GM18861 (cell line): ENCODE measurements around the gene ARFGEF3.

Source experiments
- ATAC-seq: cut with Tn5 transposase; IDR thresholded peaks from one replicate; pipeline ENCODE4 v1.9.1; 2021; ENCODE audit not compliant: unreplicated experiment

Gene ARFGEF3

GRCh38 chr6:138240476-138241245, 78.9 kb downstream of the ARFGEF3 start:
- no peak for ATAC-seq

GRCh38 chr6:138241381-138241780, 79.6 kb downstream of the ARFGEF3 start:
- no peak for ATAC-seq

DNA sequence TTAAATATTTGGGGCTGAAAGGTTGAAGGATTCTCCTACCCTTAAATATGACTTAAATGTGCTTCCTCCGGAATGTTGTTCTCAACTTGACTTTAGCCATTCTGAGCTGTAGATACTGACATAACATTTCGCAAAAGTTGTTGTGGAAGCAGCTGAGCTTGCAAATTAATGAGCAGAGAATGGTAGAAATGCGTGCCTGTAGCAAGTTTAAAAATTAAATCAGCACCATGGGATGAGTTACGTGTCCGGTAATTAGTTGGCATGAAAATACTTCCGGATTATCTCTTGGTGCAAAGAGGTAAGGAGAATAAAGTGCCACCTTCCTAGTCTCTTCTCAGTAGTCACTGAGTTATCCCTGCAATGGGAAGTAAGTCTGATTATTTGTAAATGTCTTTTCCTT, 80.2 kb downstream of the ARFGEF3 start:
- no peak for ATAC-seq

- ATAC-seq, result no peak
These were observed 81.4 kb downstream of the ARFGEF3 start for GRCh38 chr6:138242987-138243592.

GRCh38 chr6:138245751-138246150, 84.0 kb downstream of the ARFGEF3 start:
- no peak for ATAC-seq

DNA sequence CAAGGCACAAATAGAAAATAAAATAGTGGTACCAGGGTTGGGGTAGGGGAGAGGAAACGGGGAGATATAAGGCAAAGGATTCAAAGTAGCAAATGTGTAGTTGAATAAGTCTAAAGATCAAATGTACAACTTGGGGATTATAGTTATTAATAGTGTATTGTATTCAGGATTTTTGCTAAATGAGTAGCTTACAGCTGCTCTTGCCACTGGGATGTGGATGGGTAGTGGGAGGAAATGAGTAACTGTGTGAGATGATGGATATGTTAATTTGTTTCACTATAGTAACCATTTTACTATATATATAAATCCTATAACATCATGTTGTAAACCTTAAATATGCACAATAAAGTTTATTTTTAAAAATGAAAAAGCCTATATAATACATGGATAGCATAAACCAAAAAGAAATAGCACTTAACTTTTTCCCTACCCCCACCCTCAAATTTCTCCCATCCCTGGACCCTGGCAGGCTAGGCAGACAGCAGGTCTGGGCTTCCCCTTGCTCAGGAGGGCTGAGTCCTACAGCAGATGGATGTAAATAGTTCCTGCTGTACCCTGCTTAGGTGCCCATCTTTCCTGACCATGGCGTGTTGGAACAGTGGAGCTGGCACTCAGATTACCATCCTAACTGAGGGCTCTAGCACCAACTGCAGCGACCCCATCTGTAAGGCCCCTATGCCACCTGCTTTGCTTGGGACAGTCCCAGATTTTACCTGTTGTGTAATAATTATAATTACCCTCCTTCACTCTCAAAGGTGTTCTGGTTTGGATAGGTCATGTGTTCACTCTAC, 85.1 kb downstream of the ARFGEF3 start:
- no peak for ATAC-seq

GRCh38 chr6:138248011-138248410, 86.3 kb downstream of the ARFGEF3 start:
- ATAC-seq, result no peak

DNA sequence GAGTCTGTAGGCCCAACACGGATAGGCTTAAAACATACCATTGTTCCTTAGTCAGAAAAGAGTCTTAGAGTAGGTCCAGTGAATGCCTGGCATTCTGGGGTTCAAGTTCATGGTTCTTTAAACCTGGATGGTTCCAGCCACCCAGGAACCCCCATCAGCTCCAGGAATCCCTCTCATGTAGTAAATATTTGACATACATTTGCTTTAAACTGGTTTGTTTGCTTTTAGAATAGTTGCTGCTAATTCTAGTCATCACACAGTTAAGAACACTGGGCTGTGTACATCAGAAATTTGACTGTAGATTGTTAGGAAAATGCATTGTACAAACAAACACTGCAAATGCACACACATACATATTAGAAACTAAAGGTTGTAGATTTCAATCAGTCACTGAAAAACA, 87.1 kb downstream of the ARFGEF3 start:
- no peak for ATAC-seq

DNA sequence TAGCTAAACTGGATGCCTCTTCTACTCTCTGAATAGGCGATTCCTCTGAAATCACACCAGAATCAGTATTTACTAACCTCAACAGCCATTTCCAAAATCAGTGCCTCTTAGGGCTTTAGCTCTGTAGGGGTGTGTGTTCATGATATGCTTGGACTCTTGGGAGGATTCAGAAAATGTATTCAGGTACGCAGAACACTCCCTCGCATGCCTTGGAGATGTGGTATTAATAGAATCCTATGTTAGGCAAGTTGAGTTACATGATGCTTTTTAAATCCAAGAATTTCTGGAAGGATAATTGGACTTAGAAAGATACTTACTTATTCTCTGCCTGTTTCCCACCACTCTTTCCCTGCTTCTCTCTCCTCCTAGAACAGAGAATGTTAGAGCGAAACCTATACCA, 88.3 kb downstream of the ARFGEF3 start:
- ATAC-seq, result no peak

DNA sequence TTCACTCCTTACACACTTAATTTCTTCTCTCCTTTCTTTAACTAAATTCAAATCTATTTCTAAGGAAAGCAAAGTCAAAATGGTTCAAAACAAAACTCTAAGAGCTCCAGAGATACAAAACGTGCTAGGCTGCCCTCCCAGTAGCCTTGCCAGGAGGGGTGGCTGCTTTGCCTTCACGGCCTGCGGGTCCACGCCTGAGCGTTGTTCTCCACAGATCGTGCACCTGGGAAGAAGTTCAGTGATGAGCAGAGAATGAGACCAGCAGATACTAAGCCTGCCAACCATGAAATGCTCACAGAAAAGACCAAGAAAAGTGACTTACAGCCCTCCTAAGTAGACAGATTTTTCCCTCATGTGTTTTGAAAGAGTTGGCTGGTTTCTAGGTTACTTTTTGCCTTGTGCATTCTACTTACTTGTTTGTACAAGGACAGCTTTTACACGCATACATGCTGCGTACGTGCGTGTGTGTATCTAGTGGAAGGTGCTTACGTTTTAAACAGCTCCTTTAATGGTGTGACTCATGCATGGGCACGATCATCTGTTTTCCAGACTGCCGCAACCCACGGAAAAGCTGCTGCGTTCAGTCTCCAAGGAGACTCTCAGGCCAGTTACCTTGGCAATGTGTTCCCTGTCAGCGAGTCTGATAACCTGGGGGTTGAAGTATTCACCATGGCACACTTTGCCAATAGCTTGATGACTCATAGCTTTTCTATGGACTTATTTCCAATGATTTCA, 88.9 kb downstream of the ARFGEF3 start:
- ATAC-seq, result no peak

- no peak for ATAC-seq
These were observed 92.0 kb downstream of the ARFGEF3 start for GRCh38 chr6:138253731-138254130.

- ATAC-seq, result no peak
These were observed 93.7 kb downstream of the ARFGEF3 start for GRCh38 chr6:138255443-138255842.

GRCh38 chr6:138257638-138258040, 95.9 kb downstream of the ARFGEF3 start:
- no peak for ATAC-seq

GRCh38 chr6:138258197-138258596, 96.5 kb downstream of the ARFGEF3 start:
- ATAC-seq, result no peak

DNA sequence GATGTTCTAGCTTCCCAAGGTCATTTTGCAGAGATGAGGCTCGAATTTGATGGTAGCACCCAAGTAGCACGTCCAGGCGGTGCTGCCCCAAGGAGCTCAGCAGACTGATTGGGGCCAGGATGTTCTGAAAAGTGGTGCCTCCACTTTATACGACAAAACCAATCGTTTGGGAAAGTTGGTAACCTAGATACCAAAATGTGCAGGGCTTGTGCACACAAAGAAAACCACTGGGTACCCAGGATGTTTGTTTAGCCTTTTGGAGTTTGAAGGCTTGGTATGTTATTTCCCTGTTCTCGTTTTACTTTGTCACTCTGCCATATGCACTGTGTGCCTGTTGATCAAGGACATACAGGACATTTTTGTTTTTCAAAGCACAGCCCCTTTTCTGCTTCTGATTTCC, 97.3 kb downstream of the ARFGEF3 start:
- no peak for ATAC-seq

- ATAC-seq, result no peak
These were observed 99.5 kb downstream of the ARFGEF3 start for GRCh38 chr6:138261116-138261780.

DNA sequence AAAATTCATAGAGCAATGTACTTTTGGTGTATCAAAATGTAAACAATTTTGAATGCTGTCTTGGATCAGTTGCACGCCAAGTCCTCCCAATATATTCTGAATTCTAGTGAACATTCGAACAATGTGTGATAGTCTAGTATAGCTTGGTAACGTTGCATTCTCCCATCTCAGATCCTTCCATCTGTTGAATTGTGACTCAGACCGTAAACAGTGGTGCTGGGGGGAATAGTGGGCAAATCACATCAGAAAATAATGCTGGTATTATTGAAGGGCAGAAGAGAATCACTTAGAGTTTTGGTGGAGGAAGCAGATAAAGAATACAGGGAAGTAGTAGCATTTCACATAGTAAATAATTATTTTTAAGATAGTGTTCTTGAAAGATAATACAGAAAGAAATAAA, 102.2 kb downstream of the ARFGEF3 start:
- no peak for ATAC-seq

DNA sequence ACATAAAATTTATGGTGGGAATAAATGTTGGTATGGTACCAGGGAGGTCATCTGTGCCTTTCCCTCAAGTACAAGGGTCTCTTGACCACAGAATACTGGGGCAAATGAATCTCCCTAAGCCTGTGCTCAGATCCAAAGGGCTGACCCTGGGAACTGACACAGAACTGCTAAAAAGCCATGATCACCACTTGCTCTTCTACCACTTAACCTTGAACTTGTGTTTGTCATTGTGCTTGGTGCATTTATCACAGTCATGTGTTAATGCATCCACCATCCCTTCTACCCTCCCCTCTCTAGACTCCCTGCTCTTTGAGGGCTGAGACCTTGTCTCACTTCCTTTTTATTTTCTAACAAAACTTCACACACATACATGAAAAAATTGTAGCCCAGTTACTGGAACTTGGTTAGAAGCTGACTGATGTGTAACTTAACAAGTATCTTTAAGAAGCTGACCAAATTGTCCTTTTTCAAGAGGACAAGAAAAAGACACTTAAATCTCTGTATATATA, 102.7 kb downstream of the ARFGEF3 start:
- no peak for ATAC-seq

- no peak for ATAC-seq
These were observed 104.4 kb downstream of the ARFGEF3 start for GRCh38 chr6:138266095-138266494.
